ENCODE data around the gene CNOT9. TPM values are rescaled to one million over a fixed set of nuclear protein-coding genes. Genes with fewer than 3 reads are reported as not detected.
A peak's percentile ranks its signal among the peaks of the same experiment; 100 is the strongest.

Gene CNOT9
- total RNA-seq, 1 experiment from 2014 or later, result 45.8 TPM

DNA sequence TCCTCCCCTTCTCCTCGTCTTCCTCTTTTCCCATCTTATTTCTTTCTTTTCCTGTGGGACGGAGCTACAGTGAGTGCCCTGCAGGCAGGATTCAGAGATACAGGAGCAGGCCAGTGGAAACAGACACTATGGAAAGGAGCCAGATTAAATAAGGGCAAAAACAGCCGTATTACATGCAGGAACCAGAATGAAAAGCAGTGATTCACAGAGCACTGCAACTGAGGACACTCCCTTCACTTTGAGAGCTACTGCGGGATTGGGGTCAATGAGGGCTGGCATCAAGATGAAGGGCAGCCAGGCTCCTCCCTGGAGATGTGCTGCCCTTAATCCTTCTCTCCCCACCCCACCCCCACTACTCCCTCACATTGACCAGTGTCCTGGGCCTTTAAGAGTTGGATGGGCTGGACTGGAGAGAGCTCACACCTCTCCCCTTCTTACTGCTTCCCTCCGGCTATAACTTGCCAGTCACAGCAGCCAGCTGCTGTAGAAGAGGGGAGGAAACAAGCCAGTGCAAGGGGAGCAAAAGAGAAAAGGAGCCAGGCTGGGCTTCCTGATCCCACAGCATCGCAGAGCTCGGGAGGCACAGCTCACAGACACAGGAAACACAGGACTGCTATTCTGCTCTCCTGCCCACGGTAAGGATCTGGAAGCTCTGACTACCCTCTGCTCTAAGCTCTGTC is 38.9 kb downstream of the CNOT9 start, which contains the start of gene PLCD4:
Gene PLCD4, plus strand, starts transcription at position 464 of the 680 bp plus-strand sequence. CDS start 7,841 bp downstream, outside the sequence.
- H2AFZ ChIP-seq, result peak within 1 kb of the TSS; percentile 46; the same call in 1 of the 2 replicates
- BruUV-seq (replicated peaks), result no TSS peak
- intact Hi-C loops (cut with micrococcal nuclease; ENCODE audit: unreplicated experiment), result no loop called here
- POLR2A ChIA-PET (ENCODE audit: unreplicated experiment), result interaction anchor here (0.6 kb wide), 1 partner anchor 79 kb away, joined by 3 read pairs; no protein-coding TSS in a partner anchor
- H3F3A ChIP-seq (ENCODE audit: insufficient read depth, low read depth), result peaks cover 9% of the 10 kb centered on the region
- no peaks in the 10 kb centered on the region for H3K36me3 ChIP-seq (ENCODE audit: low read depth)
- peak in 1 of 2 experiments; percentile 37 for DNase-seq
- no peaks in the 10 kb centered on the region for H3K27me3 ChIP-seq (ENCODE audit: insufficient read depth, low read depth)
- H3K9me2 ChIP-seq (ENCODE audit: insufficient read depth), result no peaks in the 10 kb centered on the region
- H4K20me1 ChIP-seq (ENCODE audit: insufficient read depth), result no peaks in the 10 kb centered on the region
- H3K79me2 ChIP-seq (ENCODE audit: low read depth), result no peaks in the 10 kb centered on the region
- TF ChIP-seq, protein P1, sequence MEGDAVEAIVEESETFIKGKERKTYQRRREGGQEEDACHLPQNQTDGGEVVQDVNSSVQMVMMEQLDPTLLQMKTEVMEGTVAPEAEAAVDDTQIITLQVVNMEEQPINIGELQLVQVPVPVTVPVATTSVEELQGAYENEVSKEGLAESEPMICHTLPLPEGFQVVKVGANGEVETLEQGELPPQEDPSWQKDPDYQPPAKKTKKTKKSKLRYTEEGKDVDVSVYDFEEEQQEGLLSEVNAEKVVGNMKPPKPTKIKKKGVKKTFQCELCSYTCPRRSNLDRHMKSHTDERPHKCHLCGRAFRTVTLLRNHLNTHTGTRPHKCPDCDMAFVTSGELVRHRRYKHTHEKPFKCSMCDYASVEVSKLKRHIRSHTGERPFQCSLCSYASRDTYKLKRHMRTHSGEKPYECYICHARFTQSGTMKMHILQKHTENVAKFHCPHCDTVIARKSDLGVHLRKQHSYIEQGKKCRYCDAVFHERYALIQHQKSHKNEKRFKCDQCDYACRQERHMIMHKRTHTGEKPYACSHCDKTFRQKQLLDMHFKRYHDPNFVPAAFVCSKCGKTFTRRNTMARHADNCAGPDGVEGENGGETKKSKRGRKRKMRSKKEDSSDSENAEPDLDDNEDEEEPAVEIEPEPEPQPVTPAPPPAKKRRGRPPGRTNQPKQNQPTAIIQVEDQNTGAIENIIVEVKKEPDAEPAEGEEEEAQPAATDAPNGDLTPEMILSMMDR (conservative IDR thresholded peaks at IDR 0.05), result no peak
- no peak for TF ChIP-seq EZH2 (IDR thresholded peaks at IDR 0.05; ENCODE audit: low read depth)
- no peak within 1 kb of the TSS for H3K4me3 ChIP-seq
- H3K27ac ChIP-seq, result no peak within 1 kb of the TSS
- no peaks in the 10 kb centered on the region for H3K9me3 ChIP-seq (ENCODE audit: insufficient read depth, low read depth)
- CTCF ChIA-PET, result interaction anchor here (0.5 to 0.7 kb wide), 3 partner anchors 25 to 243 kb away, joined by 3 to 5 read pairs (median 3); no protein-coding TSS in a partner anchor
- H3K4me2 ChIP-seq, result peak within 1 kb of the TSS; percentile 35
- peaks cover 20% of the 10 kb centered on the region; the same call in 1 of the 2 replicates for H3K4me1 ChIP-seq (replicated peaks; ENCODE audit: insufficient read depth)

DNA sequence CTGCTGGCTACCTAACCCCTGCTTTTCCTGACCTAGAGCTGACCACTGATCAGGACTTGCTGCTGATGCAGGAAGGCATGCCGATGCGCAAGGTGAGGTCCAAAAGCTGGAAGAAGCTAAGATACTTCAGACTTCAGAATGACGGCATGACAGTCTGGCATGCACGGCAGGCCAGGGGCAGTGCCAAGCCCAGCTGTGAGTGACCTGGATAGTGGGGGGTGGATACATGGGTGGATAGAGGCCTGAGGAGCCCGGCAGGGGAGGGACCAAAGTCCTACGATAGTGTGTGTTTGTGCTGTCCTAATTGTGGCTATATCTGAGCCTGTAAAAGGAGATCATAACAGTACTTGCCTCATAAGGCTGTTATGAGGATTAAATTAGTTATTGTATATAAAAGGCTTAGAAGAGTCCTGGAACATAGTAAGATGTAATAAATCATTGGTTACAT is 47.3 kb downstream of the CNOT9 start:
- H3F3A ChIP-seq (ENCODE audit: insufficient read depth, low read depth), result no peaks in the 10 kb centered on the region
- no peaks in the 10 kb centered on the region for H3K27me3 ChIP-seq (ENCODE audit: insufficient read depth, low read depth)
- ChIA-PET CTCF (no interaction called here), POLR2A (ENCODE audit: unreplicated experiment) (interaction anchor here (0.6 kb wide), 1 partner anchor 405 kb away, joined by 4 read pairs; no protein-coding TSS in a partner anchor)
- intact Hi-C loops (cut with micrococcal nuclease; ENCODE audit: unreplicated experiment), result no loop called here
- no peak for DNase-seq
- BruUV-seq (replicated peaks), result no TSS peak
- no peaks in the 10 kb centered on the region for H3K4me1 ChIP-seq (replicated peaks; ENCODE audit: insufficient read depth)
- no peak overlapping the region for H3K4me3 ChIP-seq
- no peaks in the 10 kb centered on the region for H3K79me2 ChIP-seq (ENCODE audit: low read depth)
- TF ChIP-seq, protein P1 (conservative IDR thresholded peaks at IDR 0.05), result no peak
- no peak for TF ChIP-seq EZH2 (IDR thresholded peaks at IDR 0.05; ENCODE audit: low read depth)
- H3K36me3 ChIP-seq (ENCODE audit: low read depth), result no peaks in the 10 kb centered on the region
- no peak overlapping the region for H2AFZ ChIP-seq
- H3K4me2 ChIP-seq, result no peak overlapping the region
- no peak overlapping the region for H3K27ac ChIP-seq
- no peaks in the 10 kb centered on the region for H3K9me3 ChIP-seq (ENCODE audit: insufficient read depth, low read depth)
- no peaks in the 10 kb centered on the region for H3K9me2 ChIP-seq (ENCODE audit: insufficient read depth)
- no peaks in the 10 kb centered on the region for H4K20me1 ChIP-seq (ENCODE audit: insufficient read depth)

DNA sequence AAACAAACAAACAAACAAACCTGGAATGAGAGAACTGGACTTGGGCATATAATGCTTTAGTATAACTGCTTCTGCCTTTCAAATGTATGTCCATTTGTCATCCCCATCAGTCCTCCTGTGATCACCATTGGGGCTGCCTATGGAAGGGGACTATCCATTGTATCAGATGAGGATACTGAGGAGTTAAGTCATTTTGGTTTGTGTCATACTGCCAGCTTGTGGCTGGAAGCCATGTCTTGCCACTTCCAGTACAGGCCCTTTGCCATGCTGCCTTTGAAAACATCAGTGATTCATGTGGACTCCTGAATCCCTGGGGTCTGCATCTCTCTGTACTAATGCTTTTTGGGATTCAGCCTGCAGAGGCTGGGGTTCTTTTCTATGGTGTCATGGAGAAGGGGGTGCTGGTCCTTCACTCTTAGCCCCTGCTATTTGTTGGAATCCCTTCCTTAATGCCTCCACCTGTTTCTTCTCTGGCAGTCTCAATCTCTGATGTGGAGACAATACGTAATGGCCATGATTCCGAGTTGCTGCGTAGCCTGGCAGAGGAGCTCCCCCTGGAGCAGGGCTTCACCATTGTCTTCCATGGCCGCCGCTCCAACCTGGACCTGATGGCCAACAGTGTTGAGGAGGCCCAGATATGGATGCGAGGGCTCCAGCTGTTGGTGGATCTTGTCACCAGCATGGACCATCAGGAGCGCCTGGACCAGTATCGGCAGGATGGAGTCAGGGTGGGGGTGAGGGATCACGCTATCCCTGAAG is 49.6 kb downstream of the CNOT9 start:
- Histone ChIP-seq H3K36me3 (ENCODE audit: low read depth) (no peaks in the 10 kb centered on the region), H3K79me2 (ENCODE audit: low read depth) (no peaks in the 10 kb centered on the region), H3K9me2 (ENCODE audit: insufficient read depth) (no peaks in the 10 kb centered on the region), H2AFZ (no peak overlapping the region), H3K27me3 (ENCODE audit: insufficient read depth, low read depth) (no peaks in the 10 kb centered on the region), H4K20me1 (ENCODE audit: insufficient read depth) (no peaks in the 10 kb centered on the region), H3F3A (ENCODE audit: insufficient read depth, low read depth) (no peaks in the 10 kb centered on the region), H3K27ac (no peak overlapping the region), H3K9me3 (ENCODE audit: insufficient read depth, low read depth) (no peaks in the 10 kb centered on the region), H3K4me2 (no peak overlapping the region), H3K4me1 (replicated peaks; ENCODE audit: insufficient read depth) (no peaks in the 10 kb centered on the region), H3K4me3 (no peak overlapping the region)
- ChIA-PET POLR2A (ENCODE audit: unreplicated experiment) (interaction anchor here (0.6 kb wide), 1 partner anchor 55 kb away, joined by 3 read pairs; no protein-coding TSS in a partner anchor), CTCF (no interaction called here)
- no peak for DNase-seq
- BruUV-seq (replicated peaks), result no TSS peak
- TF ChIP-seq EZH2 (IDR thresholded peaks at IDR 0.05; ENCODE audit: low read depth), result no peak
- TF ChIP-seq, protein P1 (conservative IDR thresholded peaks at IDR 0.05), result no peak
- intact Hi-C loops (cut with micrococcal nuclease; ENCODE audit: unreplicated experiment), result no loop called here

All from PC-9 (cell line).